DMS153 (cell line): ENCODE results near the gene KCNG3.

Experiments
- DNase-seq: peaks from one replicate; lab custom pipeline; 2025; lab: John Stamatoyannopoulos, UW

Gene KCNG3, protein sequence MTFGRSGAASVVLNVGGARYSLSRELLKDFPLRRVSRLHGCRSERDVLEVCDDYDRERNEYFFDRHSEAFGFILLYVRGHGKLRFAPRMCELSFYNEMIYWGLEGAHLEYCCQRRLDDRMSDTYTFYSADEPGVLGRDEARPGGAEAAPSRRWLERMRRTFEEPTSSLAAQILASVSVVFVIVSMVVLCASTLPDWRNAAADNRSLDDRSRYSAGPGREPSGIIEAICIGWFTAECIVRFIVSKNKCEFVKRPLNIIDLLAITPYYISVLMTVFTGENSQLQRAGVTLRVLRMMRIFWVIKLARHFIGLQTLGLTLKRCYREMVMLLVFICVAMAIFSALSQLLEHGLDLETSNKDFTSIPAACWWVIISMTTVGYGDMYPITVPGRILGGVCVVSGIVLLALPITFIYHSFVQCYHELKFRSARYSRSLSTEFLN

GRCh38 chr2:42493468-42494354 lies at the start of gene KCNG3:
KCNG3 (minus strand) TSS chr2:42493982; CDS start chr2:42493501, 481 bp downstream.
- peak; percentile 61 for DNase-seq

DNA sequence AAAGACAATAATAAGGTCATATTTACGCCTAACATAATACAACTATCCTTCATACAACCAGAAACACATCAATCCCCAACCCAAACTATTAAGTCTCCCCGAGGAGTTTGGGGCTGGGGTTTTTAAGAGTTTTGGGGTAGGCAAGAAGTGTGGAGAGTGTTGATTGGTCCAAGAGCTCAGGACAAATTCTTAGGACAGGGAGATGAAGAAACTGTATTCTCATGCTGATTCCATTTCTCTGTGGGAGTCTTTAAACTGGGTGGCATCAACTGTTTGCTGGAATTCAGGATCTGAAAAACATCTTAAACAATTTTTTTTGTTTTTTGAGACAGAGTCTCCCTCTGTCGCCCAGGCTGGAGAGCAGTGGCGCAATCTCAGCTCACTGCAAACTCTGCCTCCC lies 49.1 kb upstream of the KCNG3 start:
- DNase-seq = no peak

- no peak for DNase-seq
These were observed 43.7 kb upstream of the KCNG3 start for GRCh38 chr2:42537493-42537892.

- DNase-seq = no peak
These were observed 38.6 kb upstream of the KCNG3 start for GRCh38 chr2:42532397-42532796.

DNA sequence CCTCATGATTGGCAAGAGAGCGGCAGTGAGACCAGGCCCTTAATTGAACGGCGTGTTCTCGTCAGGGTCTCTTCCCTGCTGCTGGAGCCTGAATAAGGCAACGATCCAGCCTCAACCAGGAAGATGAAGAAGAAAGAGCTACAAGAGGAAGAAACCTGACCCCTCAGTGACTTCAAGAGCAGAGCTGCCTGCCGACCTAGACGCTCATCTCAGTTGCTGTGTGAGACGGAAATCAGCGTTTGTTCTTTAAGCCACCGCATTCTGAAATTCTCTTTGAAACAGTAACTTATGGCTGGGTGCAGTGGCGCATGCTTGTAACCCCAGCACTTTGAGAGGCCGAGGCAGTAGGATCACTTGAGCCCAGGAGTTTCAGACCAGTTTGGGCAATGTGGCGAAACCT lies 29.6 kb upstream of the KCNG3 start:
- no peak for DNase-seq

- no peak for DNase-seq
These were observed 28.3 kb upstream of the KCNG3 start for GRCh38 chr2:42522035-42522434.

DNA sequence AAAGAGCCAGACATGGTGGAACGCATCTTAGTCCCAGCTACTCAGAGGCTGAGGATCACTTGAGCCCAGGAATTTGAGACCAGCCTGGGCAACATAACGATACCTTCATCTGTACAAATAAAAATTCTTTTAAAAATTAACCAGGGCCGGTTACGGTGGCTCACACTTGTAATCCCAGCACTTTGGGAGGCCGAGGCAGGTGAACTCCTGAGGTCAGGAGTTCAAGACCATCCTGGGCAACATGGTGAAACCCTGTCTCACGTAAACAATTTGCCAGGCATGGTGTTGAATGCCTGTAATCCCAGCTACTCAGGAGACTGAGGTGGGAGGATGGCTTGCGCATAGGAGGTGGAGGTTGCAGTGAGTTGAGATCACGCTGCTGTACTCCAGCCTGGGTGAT lies 25.8 kb upstream of the KCNG3 start:
- DNase-seq = no peak

DNA sequence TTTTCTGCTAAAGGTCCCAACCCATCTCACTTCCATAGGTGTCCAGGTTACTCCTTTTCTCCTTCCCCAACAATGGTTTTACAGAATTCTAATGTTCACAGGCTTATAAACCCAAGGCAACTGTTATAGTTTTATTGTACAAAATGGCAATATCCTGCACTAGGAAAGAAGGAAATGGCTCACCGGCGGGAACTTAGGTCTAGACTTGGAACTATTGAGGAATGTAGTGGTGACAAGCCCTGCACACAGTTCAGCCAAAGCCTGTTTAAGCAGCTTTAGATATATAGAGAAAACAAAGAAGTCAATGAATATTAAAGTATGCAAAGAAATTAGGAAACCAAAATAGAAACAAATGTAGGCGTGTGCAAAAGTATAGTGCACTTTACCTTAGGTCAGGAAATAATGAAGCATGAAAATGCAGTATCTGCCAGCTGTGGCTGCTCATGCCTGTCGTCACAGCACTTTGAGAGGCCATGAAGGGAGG lies 22.7 kb upstream of the KCNG3 start:
- DNase-seq = no peak

- DNase-seq = no peak
These were observed 19.6 kb upstream of the KCNG3 start for GRCh38 chr2:42513252-42513918.

DNA sequence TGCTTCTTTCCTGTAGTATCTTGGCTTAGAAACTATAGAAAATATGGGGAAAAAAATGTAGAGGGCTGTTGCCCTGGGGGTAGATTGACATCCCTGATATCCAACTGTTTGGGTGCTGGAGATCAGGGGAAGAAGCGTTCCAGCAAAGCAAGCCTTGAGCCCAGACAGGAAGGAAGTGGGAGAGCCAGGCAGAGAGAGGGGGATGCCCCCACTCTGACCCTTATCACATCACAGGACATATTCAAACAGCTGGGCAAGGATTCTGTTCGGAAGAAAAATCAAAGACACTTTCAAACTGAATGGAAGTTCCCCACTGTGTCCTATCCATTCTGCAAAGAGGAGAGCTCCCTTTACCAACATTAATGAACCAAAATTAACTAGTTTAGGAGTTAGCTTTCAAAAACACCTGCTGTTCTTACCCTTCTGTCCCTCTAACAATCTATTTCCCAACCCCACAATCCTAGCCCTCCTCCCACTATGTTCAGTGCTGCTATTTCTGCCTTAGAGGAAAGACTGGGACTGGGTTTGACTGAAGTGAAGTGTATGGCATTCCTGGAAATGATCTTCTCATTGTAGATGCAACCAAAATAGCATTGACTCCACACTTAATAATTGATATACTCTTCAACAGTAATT lies 16.9 kb upstream of the KCNG3 start:
- no peak for DNase-seq

DNA sequence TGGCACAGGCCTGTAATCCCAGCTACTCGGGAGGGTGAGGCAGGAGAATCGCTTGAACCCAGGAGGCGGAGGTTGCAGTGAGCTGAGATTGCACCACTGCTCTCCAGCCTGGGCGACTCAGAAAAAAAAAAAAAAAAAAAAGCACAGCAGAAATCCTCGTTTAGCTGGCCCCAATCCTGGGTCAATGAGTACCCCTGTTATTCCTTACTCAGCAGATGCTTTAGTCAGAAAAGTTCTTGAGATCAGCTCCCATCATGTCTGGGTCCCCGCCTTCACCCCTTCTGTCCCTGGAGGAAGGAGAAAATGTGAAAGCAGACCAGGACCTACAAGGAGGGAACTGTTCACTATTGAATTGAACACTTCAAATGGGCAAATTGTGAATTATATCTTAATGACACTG lies 16.4 kb upstream of the KCNG3 start:
- no peak for DNase-seq

DNA sequence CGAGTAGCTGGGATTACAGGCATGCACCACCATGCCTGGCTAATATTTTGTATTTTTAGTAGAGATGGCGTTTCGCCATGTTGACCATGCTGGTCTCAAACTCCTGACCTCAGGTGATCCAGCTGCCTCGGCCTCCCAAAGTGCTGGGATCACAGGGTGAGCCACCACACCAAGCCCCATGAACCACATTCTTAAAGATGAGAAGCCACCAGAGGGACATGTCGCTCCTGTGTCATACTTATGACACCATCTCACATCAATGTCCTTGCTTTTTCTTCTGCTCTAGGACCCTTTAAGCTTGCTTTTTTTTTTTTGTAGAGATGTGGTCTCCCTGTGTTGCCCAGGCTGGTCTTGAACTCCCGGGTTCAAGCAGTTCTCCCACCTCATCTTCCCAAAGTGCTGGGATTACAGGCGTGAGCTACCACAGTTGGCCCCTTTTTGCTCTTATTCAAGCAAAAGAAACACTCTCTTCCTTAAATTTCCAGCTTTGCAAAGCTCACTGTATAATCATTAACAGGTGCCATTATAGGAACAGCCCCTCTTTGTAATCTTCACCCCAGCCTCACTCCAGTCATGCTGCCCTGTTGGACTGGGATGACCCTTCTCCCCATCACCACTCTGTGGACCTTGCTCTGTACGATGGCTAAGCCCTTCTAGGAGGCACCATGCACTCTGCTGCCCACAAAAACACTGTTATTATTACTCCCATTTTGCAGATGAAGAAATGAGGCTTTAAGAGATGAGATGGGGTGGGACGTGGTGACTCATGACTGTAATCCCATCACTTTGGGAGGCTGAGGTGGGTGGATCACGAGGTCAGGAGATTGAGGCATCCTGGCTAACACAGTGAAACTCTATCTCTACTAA lies 10.8 kb upstream of the KCNG3 start:
- DNase-seq = no peak

DNA sequence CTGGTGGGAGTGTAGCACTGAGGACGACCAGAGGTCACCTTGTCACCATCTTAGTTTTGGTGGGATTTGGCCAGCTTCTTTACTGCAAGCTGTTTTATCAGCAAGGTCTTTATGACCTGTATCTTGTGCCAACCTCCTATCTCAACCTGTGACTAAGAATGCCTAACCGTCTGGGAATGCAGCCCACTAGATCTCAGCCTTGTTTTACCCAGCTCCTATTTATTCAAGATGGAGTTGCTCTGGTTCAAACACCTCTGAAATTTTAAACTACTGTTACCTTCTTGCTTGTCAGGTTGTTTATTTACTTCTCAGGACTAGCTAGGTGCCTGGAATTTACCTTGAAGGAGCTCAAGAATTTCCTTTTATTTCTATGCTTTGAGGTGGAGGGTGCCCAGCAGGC lies 9.5 kb upstream of the KCNG3 start:
- no peak for DNase-seq

GRCh38 chr2:42498497-42498896 lies 4.7 kb upstream of the KCNG3 start:
- DNase-seq = no peak

DNA sequence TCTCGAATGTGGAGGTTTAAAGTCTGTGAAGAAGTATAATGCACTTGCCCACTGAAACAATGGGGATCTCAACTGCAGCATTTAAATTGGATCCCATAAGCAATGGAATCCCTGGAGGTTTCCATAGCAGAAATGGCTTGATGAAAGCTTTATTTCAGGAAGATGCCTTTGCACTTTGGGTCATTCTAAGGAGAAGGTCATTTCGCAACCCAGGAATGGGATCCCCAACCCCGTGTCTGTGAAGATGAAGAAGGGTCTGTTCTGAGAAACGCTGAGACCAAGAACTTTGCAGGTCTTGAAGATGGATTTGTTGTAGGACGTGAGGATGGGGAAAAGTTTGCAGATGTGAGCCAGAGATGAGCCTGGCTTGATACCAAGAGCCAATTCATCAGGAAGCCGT lies 1.8 kb upstream of the KCNG3 start:
- DNase-seq = no peak

- DNase-seq = no peak
These were observed 1.4 kb upstream of the KCNG3 start for GRCh38 chr2:42495234-42495581.

- peak; percentile 94 for DNase-seq
These were observed 812 bp upstream of the KCNG3 start for GRCh38 chr2:42494355-42495233.

GRCh38 chr2:42492691-42493467 lies 903 bp downstream of the KCNG3 start:
- DNase-seq = peak; percentile 37

- no peak for DNase-seq
These were observed 5.5 kb downstream of the KCNG3 start for GRCh38 chr2:42488297-42488696.
